ENCODE results near the gene RILP. TPM values are rescaled to one million over a fixed set of nuclear protein-coding genes. Genes with fewer than 3 reads are reported as not detected.

The RILP gene
- total RNA-seq, 2 donors from 2014 or later = 2.3 to 3.0 TPM

GRCh38 chr17:1644493-1645206 is 5.0 kb downstream of the RILP start:
- Mint-ChIP-seq H3K27ac (peak overlapping the region; percentile 79), H3K36me3 (ENCODE audit: low read depth) (no peaks in the 10 kb centered on the region), H3K4me1 (peaks cover 14% of the 10 kb centered on the region), H3K27me3 (no peaks in the 10 kb centered on the region), H3K4me3 (peak overlapping the region; percentile 85)
- DNase-seq (no peak), ATAC-seq (no peak)
- H3K9me3 ChIP-seq (ENCODE audit: control insufficient read depth, low read length, poor library complexity, severe bottlenecking) = no peaks in the 10 kb centered on the region

- H3K9me3 ChIP-seq (ENCODE audit: control insufficient read depth, low read length, poor library complexity, severe bottlenecking) = no peaks in the 10 kb centered on the region
- ATAC-seq (no peak), DNase-seq (no peak)
- Mint-ChIP-seq H3K36me3 (ENCODE audit: low read depth) (no peaks in the 10 kb centered on the region), H3K4me1 (peaks cover 14% of the 10 kb centered on the region), H3K27ac (peak overlapping the region; percentile 79), H3K4me3 (peak overlapping the region; percentile 85), H3K27me3 (no peaks in the 10 kb centered on the region)
These were observed 5.6 kb downstream of the RILP start for GRCh38 chr17:1643999-1644492.

GRCh38 chr17:1643293-1643998 is 6.2 kb downstream of the RILP start:
- H3K9me3 ChIP-seq (ENCODE audit: control insufficient read depth, low read length, poor library complexity, severe bottlenecking) = no peaks in the 10 kb centered on the region
- no peaks in the 10 kb centered on the region for H3K36me3 Mint-ChIP-seq (ENCODE audit: low read depth)
- peak; percentile 63 to 80 (median 79) for DNase-seq
- ATAC-seq = peak; percentile 81
- no peak overlapping the region for H3K4me3 Mint-ChIP-seq
- H3K4me1 Mint-ChIP-seq = peaks cover 14% of the 10 kb centered on the region
- no peaks in the 10 kb centered on the region for H3K27me3 Mint-ChIP-seq
- H3K27ac Mint-ChIP-seq = peak overlapping the region; percentile 79

GRCh38 chr17:1641065-1641403 is 8.6 kb downstream of the RILP start:
- ATAC-seq = no peak

GRCh38 chr17:1640329-1641064 is 9.2 kb downstream of the RILP start:
- no peaks in the 10 kb centered on the region for H3K9me3 ChIP-seq (ENCODE audit: control insufficient read depth, low read length, poor library complexity, severe bottlenecking)
- H3K4me3 Mint-ChIP-seq = no peak overlapping the region
- H3K27ac Mint-ChIP-seq = peak overlapping the region; percentile 29
- peaks cover 11% of the 10 kb centered on the region for H3K4me1 Mint-ChIP-seq
- ATAC-seq (no peak), DNase-seq (no peak)
- no peaks in the 10 kb centered on the region for H3K27me3 Mint-ChIP-seq
- no peaks in the 10 kb centered on the region for H3K36me3 Mint-ChIP-seq (ENCODE audit: low read depth)

More at GRCh38 chr17:1641065-1641403, 8.6 kb downstream of the RILP start:
- Mint-ChIP-seq H3K36me3 (ENCODE audit: low read depth) (no peaks in the 10 kb centered on the region), H3K27me3 (no peaks in the 10 kb centered on the region), H3K4me3 (no peak overlapping the region), H3K4me1 (peaks cover 14% of the 10 kb centered on the region), H3K27ac (peak overlapping the region; percentile 29)
- no peaks in the 10 kb centered on the region for H3K9me3 ChIP-seq (ENCODE audit: control insufficient read depth, low read length, poor library complexity, severe bottlenecking)
- DNase-seq = no peak

- H3K4me3 Mint-ChIP-seq = no peak overlapping the region
- peaks cover 9% of the 10 kb centered on the region for H3K4me1 Mint-ChIP-seq
- no peak overlapping the region for H3K27ac Mint-ChIP-seq
- H3K36me3 Mint-ChIP-seq (ENCODE audit: low read depth) = no peaks in the 10 kb centered on the region
- no peaks in the 10 kb centered on the region for H3K9me3 ChIP-seq (ENCODE audit: control insufficient read depth, low read length, poor library complexity, severe bottlenecking)
- H3K27me3 Mint-ChIP-seq = no peaks in the 10 kb centered on the region
- no peak for ATAC-seq
- DNase-seq = no peak
These were observed 10.0 kb downstream of the RILP start for GRCh38 chr17:1639549-1640180.

GRCh38 chr17:1638624-1639300 is 10.9 kb downstream of the RILP start:
- Mint-ChIP-seq H3K27me3 (no peaks in the 10 kb centered on the region), H3K27ac (no peak overlapping the region), H3K4me3 (no peak overlapping the region), H3K4me1 (peaks cover 5% of the 10 kb centered on the region), H3K36me3 (ENCODE audit: low read depth) (no peaks in the 10 kb centered on the region)
- no peak for DNase-seq
- ATAC-seq = no peak
- no peaks in the 10 kb centered on the region for H3K9me3 ChIP-seq (ENCODE audit: control insufficient read depth, low read length, poor library complexity, severe bottlenecking)

- no peak for DNase-seq
- Mint-ChIP-seq H3K27me3 (no peaks in the 10 kb centered on the region), H3K4me1 (peaks cover 5% of the 10 kb centered on the region), H3K4me3 (no peak overlapping the region), H3K27ac (no peak overlapping the region), H3K36me3 (ENCODE audit: low read depth) (no peaks in the 10 kb centered on the region)
- H3K9me3 ChIP-seq (ENCODE audit: control insufficient read depth, low read length, poor library complexity, severe bottlenecking) = no peaks in the 10 kb centered on the region
- ATAC-seq = no peak
These were observed 11.5 kb downstream of the RILP start for GRCh38 chr17:1638171-1638590.

GRCh38 chr17:1636732-1637285 is 12.9 kb downstream of the RILP start:
- no peak overlapping the region for H3K27ac Mint-ChIP-seq
- no peaks in the 10 kb centered on the region for H3K27me3 Mint-ChIP-seq
- H3K4me3 Mint-ChIP-seq = no peak overlapping the region
- peaks cover 5% of the 10 kb centered on the region for H3K4me1 Mint-ChIP-seq
- H3K9me3 ChIP-seq (ENCODE audit: control insufficient read depth, low read length, poor library complexity, severe bottlenecking) = no peaks in the 10 kb centered on the region
- no peaks in the 10 kb centered on the region for H3K36me3 Mint-ChIP-seq (ENCODE audit: low read depth)
- no peak for DNase-seq
- ATAC-seq = no peak

GRCh38 chr17:1635675-1636465 is 13.8 kb downstream of the RILP start:
- Mint-ChIP-seq H3K36me3 (ENCODE audit: low read depth) (no peaks in the 10 kb centered on the region), H3K4me3 (no peak overlapping the region), H3K27ac (no peak overlapping the region), H3K27me3 (no peaks in the 10 kb centered on the region), H3K4me1 (peaks cover 6% of the 10 kb centered on the region)
- ATAC-seq (no peak), DNase-seq (no peak)
- H3K9me3 ChIP-seq (ENCODE audit: control insufficient read depth, low read length, poor library complexity, severe bottlenecking) = no peaks in the 10 kb centered on the region

GRCh38 chr17:1634841-1635650 is 14.6 kb downstream of the RILP start:
- H3K9me3 ChIP-seq (ENCODE audit: control insufficient read depth, low read length, poor library complexity, severe bottlenecking) = no peaks in the 10 kb centered on the region
- ATAC-seq = no peak
- H3K4me1 Mint-ChIP-seq = peaks cover 10% of the 10 kb centered on the region
- no peaks in the 10 kb centered on the region for H3K27me3 Mint-ChIP-seq
- H3K27ac Mint-ChIP-seq = no peak overlapping the region
- DNase-seq = no peak
- peaks cover 2% of the 10 kb centered on the region for H3K36me3 Mint-ChIP-seq (ENCODE audit: low read depth)
- no peak overlapping the region for H3K4me3 Mint-ChIP-seq

Measured in T-helper 17 cell (primary cell).